ENCODE measurements around the gene SORCS2. TPM values are rescaled to one million over a fixed set of nuclear protein-coding genes. Genes with fewer than 3 reads are reported as not detected.
A peak's percentile ranks its signal among the peaks of the same experiment; 100 is the strongest.

Gene SORCS2
- total RNA-seq, 1 experiment from 2014 or later, result 0.15 TPM

- POLR2A ChIA-PET, result no interaction called here
- in situ Hi-C loops (cut with HindIII; ENCODE audit: low pct_unique_long_range_greater_than_20kb, low sequenced_read_pairs), result no loop called here
- CTCF ChIA-PET, result no interaction called here
- H3K27me3 ChIP-seq (ENCODE audit: control insufficient read depth, insufficient read depth, low read length), result no peaks in the 10 kb centered on the region
- intact Hi-C loops (cut with micrococcal nuclease; ENCODE audit: unreplicated experiment), result no loop called here
- H3K4me1 ChIP-seq (ENCODE audit: control insufficient read depth, insufficient read depth, low read length), result no peaks in the 10 kb centered on the region
- H3K4me3 ChIP-seq (ENCODE audit: low read depth in 2 of 2, low read length in 2 of 2), result no peak overlapping the region
- no TSS peak for BruUV-seq (replicated peaks)
- no peak for TF ChIP-seq CTCF (IDR thresholded peaks at IDR 0.05)
- TF ChIP-seq SIN3A (IDR thresholded peaks at IDR 0.05; ENCODE audit: borderline replicate concordance, insufficient read depth, low read depth, low read length), result no peak
- TF ChIP-seq REST (IDR thresholded peaks at IDR 0.05; ENCODE audit: insufficient read depth in 1 of 2, low read depth in 2 of 2, low read length in 1 of 2), result no peak
- no peak for TF ChIP-seq TCF7L2 (IDR thresholded peaks at IDR 0.05; ENCODE audit: low read depth, low read length)
- no peak for TF ChIP-seq POLR2AphosphoS5 (IDR thresholded peaks at IDR 0.05; ENCODE audit: low read depth, low read length)
- H3K36me3 ChIP-seq (ENCODE audit: control insufficient read depth, insufficient read depth, low read length), result no peaks in the 10 kb centered on the region
- no peak for DNase-seq (ENCODE audit: low read depth, low spot score)
- no peaks in the 10 kb centered on the region for H3K9me3 ChIP-seq (ENCODE audit: control insufficient read depth, insufficient read depth, low read depth, low read length)
- no peak overlapping the region for H3K27ac ChIP-seq (ENCODE audit: low read length)
- no peak for ATAC-seq
Measured at GRCh38 chr4:7708238-7708637, 515.9 kb downstream of the SORCS2 start.

- Histone ChIP-seq H3K4me1 (ENCODE audit: control insufficient read depth, insufficient read depth, low read length) (no peaks in the 10 kb centered on the region), H3K4me3 (ENCODE audit: low read depth in 2 of 2, low read length in 2 of 2) (no peak overlapping the region), H3K27me3 (ENCODE audit: control insufficient read depth, insufficient read depth, low read length) (no peaks in the 10 kb centered on the region), H3K9me3 (ENCODE audit: control insufficient read depth, insufficient read depth, low read depth, low read length) (no peaks in the 10 kb centered on the region), H3K27ac (ENCODE audit: low read length) (no peak overlapping the region), H3K36me3 (ENCODE audit: control insufficient read depth, insufficient read depth, low read length) (no peaks in the 10 kb centered on the region)
- in situ Hi-C loops (cut with HindIII; ENCODE audit: low pct_unique_long_range_greater_than_20kb, low sequenced_read_pairs) (no loop called here), intact Hi-C loops (cut with micrococcal nuclease; ENCODE audit: unreplicated experiment) (no loop called here)
- POLR2A ChIA-PET, result no interaction called here
- ATAC-seq (no peak), DNase-seq (ENCODE audit: low read depth, low spot score) (no peak)
- no peak for TF ChIP-seq POLR2AphosphoS5 (IDR thresholded peaks at IDR 0.05; ENCODE audit: low read depth, low read length)
- TF ChIP-seq TCF7L2 (IDR thresholded peaks at IDR 0.05; ENCODE audit: low read depth, low read length), result peak; percentile 25; the same call in 1 of the 2 replicates
- CTCF ChIA-PET, result no interaction called here
- no TSS peak for BruUV-seq (replicated peaks)
Measured at GRCh38 chr4:7708981-7709380, 516.6 kb downstream of the SORCS2 start.

- ChIA-PET POLR2A (no interaction called here), CTCF (no interaction called here)
- no peak for TF ChIP-seq TCF7L2 (IDR thresholded peaks at IDR 0.05; ENCODE audit: low read depth, low read length)
- in situ Hi-C loops (cut with HindIII; ENCODE audit: low pct_unique_long_range_greater_than_20kb, low sequenced_read_pairs), result no loop called here
- no TSS peak for BruUV-seq (replicated peaks)
- Histone ChIP-seq H3K9me3 (ENCODE audit: control insufficient read depth, insufficient read depth, low read depth, low read length) (no peaks in the 10 kb centered on the region), H3K4me3 (ENCODE audit: low read depth in 2 of 2, low read length in 2 of 2) (no peak overlapping the region), H3K4me1 (ENCODE audit: control insufficient read depth, insufficient read depth, low read length) (no peaks in the 10 kb centered on the region), H3K36me3 (ENCODE audit: control insufficient read depth, insufficient read depth, low read length) (no peaks in the 10 kb centered on the region), H3K27me3 (ENCODE audit: control insufficient read depth, insufficient read depth, low read length) (no peaks in the 10 kb centered on the region), H3K27ac (ENCODE audit: low read length) (no peak overlapping the region)
- ATAC-seq (no peak), DNase-seq (ENCODE audit: low read depth, low spot score) (no peak)
- intact Hi-C loops (cut with micrococcal nuclease; ENCODE audit: unreplicated experiment), result no loop called here
Measured at GRCh38 chr4:7709431-7709830, 517.1 kb downstream of the SORCS2 start.

Measured in Panc1 (cell line).